ENCODE data around the gene RPL37.
"Not testable (repeated sequence)": the region's sequence is repeated elsewhere in the genome, so short reads cannot be mapped to it uniquely, and the experiment has no call there.

Gene RPL37
- 1,113 to 1,135 reads per million in 2 donors for total RNA-seq

DNA sequence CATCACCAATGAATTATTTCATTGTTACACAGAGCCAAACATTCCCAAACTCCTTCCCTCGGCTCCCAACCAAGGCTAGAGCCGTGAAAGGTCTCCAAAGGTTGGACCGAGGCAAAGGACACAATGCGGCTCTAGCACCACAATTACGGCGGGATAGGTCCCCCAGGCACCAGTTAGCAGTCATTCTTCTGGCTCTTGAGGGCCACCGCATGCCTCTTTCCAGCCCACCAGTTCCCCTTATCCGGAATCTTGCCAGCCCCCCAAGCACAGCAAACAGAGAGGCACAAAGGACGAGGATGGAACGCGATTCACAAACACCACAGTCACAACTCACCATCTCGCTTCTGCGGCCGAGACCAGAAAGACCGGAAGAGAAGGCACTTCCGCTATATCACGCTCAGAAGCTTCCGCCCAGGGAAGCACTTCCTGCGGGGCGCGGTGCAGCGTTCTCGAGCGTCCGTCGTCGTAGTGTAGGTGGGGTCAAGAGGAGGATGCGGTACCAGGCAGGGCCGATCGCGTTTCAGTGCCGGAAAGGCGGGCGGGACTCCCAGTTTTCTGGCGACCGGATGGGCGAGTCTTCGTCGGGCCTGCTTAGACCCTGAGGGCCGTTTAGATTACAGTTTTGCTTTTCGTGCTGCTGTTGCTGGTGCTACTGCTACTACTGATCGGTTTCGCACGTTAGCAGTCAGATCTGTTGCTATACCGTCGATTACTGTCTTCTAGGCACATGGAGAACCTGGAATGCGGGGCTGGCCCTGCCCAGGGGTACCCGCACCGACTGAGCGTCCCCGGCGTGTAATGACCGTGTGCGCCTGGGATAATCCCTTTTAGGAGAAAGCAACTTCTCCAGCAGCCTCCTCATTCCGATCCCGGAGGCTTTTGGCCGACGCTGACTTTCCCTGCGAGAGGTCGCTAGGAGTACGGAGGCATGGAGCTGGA lies at the start of gene RPL37:
RPL37 (minus strand) TSS at position 374 of the 939 bp plus-strand sequence; CDS start at position 337, 37 bp downstream.
- DNase-seq, result peak; percentile 77

DNA sequence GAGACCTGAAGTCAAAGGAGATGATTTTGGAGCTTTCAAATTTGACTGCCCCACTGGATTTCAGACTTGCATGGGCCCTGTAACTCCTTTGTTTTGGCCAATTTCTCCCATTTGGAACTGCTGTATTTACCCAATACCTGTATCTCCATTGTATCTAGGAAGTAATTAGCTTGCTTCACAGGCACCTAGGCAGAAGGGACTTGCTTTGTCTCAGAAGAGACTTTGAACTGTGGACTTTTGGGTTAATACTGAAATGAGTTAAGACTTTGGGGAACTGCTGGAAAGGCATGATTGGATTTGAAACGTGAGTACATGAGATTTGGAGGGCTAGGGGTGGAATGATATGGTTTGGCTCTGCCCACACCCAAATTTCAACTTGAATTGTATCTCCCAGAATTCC lies 48.0 kb upstream of the RPL37 start:
- not testable (repeated sequence) for DNase-seq

- DNase-seq, result no peak
Measured at GRCh38 chr5:40882291-40882690, 47.3 kb upstream of the RPL37 start.

- no peak for DNase-seq
Measured at GRCh38 chr5:40879163-40879942, 44.3 kb upstream of the RPL37 start.

DNA sequence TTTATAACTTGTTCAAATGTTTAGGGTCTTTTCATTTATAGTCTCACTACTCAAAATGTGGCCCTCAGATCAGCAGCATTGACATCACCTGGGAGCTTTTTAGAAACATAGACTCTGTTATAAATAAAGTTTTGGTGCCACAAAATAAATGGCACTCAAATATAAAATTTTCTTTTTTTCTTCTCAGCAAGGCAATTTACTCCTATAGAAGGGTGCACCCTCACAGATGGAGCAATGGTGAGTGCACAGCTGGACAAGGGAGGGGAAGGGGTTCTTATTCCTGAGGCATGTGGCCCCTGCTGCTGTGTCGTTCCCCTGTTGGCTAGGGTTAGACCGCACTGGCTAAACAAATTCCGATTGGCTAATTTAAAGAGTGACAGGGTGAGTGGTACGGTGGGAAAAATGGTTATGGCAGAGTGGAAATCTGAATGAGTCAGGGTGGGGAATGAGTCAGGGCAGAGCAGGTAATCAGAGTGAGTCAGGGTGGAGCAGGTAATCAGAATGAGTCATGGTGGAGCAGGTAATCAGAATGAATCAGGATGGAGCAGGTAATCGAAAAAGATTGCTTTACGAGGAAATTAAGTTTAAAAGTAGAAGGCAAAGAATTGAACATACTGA lies 42.5 kb upstream of the RPL37 start:
- DNase-seq, result no peak

GRCh38 chr5:40875958-40876357 lies 40.9 kb upstream of the RPL37 start:
- DNase-seq, result no peak

DNA sequence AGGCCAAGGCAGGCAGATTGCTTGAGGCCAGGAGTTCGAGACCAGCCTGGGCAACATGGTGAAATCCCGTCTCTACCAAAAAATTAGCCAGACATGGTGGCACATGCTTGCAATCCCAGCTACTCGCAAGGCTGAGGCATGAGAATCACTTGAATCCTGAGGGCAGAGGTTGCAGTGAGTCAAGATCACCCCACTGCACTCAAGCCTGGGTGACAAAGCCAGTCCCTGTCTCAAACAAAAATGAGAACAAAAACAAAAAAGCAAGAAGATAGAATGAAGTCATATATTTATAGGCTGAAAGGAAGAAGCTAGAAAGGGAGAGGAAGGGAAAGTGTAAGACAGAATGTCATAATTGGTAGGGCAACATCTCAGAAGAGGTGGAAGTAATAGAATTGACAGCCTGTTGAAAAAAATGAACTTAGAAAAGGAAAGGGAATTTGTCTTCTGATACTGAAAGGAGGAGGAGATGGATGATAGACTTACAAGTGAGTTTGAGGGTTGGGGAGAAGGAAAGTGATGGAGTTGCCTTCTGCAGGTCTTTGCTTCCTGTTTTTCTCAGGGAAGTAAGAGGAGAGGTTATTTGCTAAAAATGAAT lies 38.4 kb upstream of the RPL37 start:
- DNase-seq, result no peak

- DNase-seq, result not testable (repeated sequence)
Measured at GRCh38 chr5:40872253-40872652, 37.2 kb upstream of the RPL37 start.

DNA sequence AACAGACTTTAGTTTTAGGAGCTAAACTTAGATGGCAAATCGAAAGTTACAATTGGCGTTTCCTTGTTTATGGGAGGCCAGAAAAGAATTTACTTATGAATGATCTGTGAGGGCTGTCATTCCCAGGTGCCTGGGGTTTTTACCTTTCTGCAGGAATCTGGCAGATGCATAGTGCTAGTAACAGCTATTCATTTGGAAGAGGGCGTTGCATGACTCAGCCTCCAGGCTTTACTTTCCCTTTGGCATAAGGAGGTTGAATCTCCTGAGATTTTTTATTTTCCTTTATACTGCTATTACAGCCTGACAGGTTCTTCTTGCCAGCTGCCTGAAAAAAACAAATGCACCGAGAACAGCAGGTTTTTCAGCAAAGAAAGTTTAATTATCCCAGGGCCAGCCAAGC lies 36.2 kb upstream of the RPL37 start:
- DNase-seq, result no peak

DNA sequence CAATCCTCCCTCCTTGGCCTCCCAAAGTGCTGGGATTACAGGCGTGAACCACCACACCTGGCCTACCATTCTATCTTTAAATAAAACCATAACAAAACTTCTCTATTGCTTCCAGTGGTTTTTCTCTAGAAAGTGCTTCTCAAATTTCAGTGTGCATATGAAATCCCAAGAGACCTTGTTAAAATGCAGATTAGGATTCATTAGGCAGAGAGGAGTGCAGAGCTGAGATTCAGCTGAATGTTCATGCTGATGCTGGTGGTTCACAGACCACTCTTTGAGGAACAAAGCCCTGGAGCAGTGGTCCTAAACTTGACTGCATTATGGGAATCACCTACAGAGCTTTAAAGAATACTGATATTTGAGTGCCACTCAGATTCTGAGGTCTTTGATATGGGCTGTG lies 34.4 kb upstream of the RPL37 start:
- no peak for DNase-seq

DNA sequence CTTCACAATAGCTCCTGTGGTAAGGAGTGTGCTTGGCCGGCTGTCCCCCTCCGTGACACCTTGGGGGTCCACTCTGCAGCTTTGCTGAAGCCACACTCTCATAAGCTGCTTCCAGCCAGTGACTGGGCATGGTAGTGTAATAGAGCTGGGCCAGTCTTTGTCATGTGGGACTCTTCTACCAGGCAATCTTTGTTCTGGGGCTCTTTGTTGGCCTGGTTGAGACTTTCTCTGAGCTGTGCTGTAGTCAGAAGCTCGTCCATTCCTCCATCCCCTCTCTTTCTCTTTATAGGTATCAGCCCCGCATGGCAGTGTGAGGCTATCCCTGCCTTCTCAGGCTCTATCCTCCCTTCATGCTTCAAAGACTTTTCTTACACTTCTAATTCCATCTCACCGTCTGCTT lies 31.8 kb upstream of the RPL37 start:
- no peak for DNase-seq

- DNase-seq, result not testable (repeated sequence)
Measured at GRCh38 chr5:40865004-40865403, 30.0 kb upstream of the RPL37 start.

DNA sequence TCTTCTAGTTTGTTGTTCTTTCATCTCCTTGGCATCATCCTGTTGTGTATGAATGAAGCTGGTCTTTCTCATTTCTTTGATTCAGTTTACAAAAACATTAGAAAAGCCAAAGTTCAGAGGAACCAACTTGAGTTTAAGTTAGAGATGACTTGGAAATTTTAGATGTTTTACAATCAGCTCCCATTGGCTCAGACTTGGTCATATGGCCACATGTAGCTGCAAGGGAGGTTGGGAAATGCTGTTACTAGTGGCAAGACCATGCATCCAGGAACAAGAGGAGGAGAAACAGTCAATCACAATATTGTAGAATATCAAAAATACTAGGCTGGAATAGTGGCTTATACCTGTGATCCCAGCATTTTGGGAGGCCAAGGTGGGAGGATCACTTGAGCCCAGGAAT lies 25.7 kb upstream of the RPL37 start:
- no peak for DNase-seq

DNA sequence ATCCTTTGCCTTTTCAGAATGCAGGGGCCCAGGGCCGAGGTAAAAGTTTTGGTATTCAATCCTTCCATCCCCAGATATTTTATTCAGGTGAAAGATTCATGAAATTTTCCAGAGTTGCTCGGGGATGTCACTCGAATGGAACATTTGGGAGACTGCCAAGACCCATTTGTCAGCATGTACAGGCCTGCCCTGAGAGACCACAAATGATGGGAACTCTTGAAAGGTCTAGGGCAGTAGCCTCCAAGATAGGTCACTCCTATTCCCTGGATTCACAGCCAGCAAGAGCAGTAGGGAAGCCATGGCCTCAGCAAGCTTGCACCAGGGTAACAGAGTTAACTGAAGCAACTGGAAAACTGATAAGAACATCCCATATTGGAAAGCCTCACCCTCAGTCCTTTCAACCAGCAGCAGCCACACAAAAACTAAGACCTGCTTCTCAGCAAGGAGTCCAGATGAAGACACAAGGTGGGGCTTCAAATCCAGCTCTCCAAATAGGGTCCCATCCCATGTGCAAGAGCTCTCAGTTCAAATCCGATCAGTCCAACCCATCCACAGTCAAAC lies 18.7 kb upstream of the RPL37 start:
- DNase-seq, result no peak

- no peak for DNase-seq
Measured at GRCh38 chr5:40847525-40847924, 12.5 kb upstream of the RPL37 start.

DNA sequence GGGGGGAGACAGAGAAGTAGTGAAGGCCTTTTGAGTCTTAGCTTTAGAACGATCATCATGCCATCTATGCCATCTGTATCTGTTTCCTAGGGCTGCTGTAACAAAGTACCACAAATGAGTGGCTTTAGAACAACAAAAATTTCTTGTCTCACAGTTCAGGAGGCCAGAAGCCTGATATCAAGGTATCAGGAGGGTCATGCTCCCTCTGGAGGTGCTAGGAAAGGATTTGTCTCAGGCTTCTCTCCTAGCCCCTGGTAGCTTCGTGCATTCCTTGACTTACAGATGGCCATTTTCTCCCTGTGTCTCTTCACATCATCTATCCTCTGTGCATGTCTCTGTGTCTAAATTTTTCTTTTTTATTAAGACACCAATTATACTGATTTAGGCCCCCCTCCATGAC lies 11.3 kb upstream of the RPL37 start:
- no peak for DNase-seq

DNA sequence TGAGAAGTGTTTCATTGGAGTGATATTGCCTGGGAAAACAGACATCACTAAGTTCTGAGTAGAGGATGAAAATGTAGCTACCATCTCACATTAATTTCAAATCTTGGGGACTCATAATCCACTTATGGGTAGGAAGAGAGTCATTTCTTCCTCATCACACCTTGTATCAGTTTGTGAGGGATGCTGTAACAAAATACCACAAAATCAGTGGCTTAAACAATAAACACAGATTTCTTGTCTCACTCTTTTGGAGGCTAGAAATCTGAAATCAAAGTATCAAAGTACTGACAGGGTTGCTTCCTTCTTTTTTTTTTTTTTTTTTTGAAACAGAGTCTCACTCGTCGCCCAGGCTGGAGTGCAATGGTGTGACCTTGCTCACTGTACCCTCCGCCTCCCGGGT lies 9.5 kb upstream of the RPL37 start:
- DNase-seq, result no peak

GRCh38 chr5:40842351-40842750 lies 7.3 kb upstream of the RPL37 start:
- DNase-seq, result no peak

DNA sequence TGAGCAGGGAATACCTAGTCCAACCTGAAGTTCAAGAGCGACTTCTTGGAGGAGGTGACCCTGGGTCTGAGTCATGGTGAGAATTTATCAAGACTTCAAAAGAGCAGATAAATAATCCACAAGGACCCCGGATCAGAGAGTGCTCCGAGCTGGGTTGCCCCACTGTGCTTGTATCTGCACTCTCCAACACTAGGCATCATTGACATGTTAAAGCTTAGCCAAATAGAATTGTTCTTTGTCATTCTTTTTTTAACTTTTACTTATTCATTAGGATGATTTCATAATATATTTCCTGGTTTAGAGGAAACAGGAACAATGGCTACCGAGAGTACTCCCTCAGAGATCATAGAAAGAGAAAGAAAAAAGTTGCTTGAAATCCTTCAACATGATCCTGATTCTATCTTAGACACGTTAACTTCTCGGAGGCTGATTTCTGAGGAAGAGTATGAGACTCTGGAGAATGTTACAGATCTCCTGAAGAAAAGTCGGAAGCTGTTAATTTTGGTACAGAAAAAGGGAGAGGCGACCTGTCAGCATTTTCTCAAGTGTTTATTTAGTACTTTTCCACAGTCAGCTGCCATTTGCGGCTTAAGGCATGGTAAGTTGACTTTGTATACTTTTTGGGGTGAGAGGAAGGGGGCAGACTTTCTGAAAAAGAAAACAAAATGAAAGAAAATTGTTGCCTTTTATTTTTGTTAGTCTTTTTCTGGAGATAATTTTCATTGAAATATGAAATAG lies 6.2 kb upstream of the RPL37 start, which contains the start of gene CARD6:
CARD6 (plus strand) TSS at position 300 of the 738 bp plus-strand sequence; CDS start at position 316, 16 bp downstream.
- no peak for DNase-seq

GRCh38 chr5:40838086-40838485 lies 3.1 kb upstream of the RPL37 start:
- no peak for DNase-seq

- DNase-seq, result peak; percentile 50
Measured at GRCh38 chr5:40834391-40834848, 602 bp downstream of the RPL37 start.

Measured in T-helper 9 cell (primary cell).